Endothelial cell of umbilical vein (primary cell): ENCODE results near the gene PROCR. TPM values are rescaled to one million over a fixed set of nuclear protein-coding genes. Genes with fewer than 3 reads are reported as not detected.

Experiments
- BruUV-seq: library from RNA; stranded (reverse); fragments of 400-500 nt; replicated peaks from 2 replicates; lab custom pipeline; 2021; lab: Mats Ljungman, UMichigan
- CTCF ChIA-PET: fragments of 300-600, 350-600 bp; sonication (Branson Sonifier 250); formaldehyde crosslinking; loops from one replicate; lab custom pipeline; 2021; ENCODE audit warnings: antibody characterized with exemption, inconsistent platforms; lab: Charles Lee
- POLR2A ChIA-PET: fragments of 300-600, 350-600 bp; sonication (Branson Sonifier 250); formaldehyde crosslinking; loops from one replicate; lab custom pipeline; 2021; ENCODE audit warnings: antibody characterized with exemption, inconsistent platforms; lab: Charles Lee
- DNase-seq: peaks from one replicate; pipeline ENCODE4 v3.0.0-alpha.2; 2011; ENCODE audit warnings: low read depth, low spot score
- FAIRE-seq: peaks from 2 replicates; lab custom pipeline; 2011; peaks lifted over from hg19 to GRCh38; lab: Jason Lieb, UNC
- H2AFZ ChIP-seq: 2 replicates; pipeline ENCODE4 v1.6.0; 2012; ENCODE audit warnings: low read depth, low read length, control low read depth, inconsistent platforms
- H3K27ac ChIP-seq: 2 replicates; pipeline ENCODE4 v1.5.1; 2011; ENCODE audit warnings: low read depth, mild to moderate bottlenecking, control low read depth, low read length, moderate library complexity; ENCODE audit not compliant: insufficient read depth
- H3K27me3 ChIP-seq, 2 experiments: 2 replicates each; pipeline versions ENCODE4 v1.6.0 to v1.6.1; 2011; ENCODE audit warnings: low read length in 2 of 2, mixed read lengths in 1 of 2; ENCODE audit not compliant: control insufficient read depth in 2 of 2, insufficient read depth in 2 of 2
- H3K36me3 ChIP-seq, 2 experiments: 2 replicates in 1 of 2; 3 replicates in 1 of 2; pipeline ENCODE4 v1.5.1; 2011; ENCODE audit warnings: low read length in 2 of 2, mild to moderate bottlenecking in 1 of 2, moderate library complexity in 1 of 2; ENCODE audit not compliant: control insufficient read depth in 2 of 2, insufficient read depth in 2 of 2; ENCODE audit errors: extremely low read depth in 1 of 2
- H3K4me1 ChIP-seq: 3 replicates; pipeline ENCODE4 v1.5.1; 2011; ENCODE audit warnings: mild to moderate bottlenecking, low read length; ENCODE audit not compliant: control insufficient read depth, insufficient read depth; ENCODE audit errors: extremely low read depth
- H3K4me2 ChIP-seq: 2 replicates; pipeline ENCODE4 v1.6.1; 2011; ENCODE audit warnings: low read length, control low read depth, mixed read lengths; ENCODE audit not compliant: insufficient read depth
- H3K4me3 ChIP-seq, 3 experiments: fragments of 200-600 bp in 1 of 3; sonication (generic), shearing (Covaris generic) in 1 of 3; replicated peaks in 1 of 3; 2 replicates each; pipeline ENCODE4 v1.5.1; 2011 to 2016; ENCODE audit warnings: control low read depth in 3 of 3, low read length in 3 of 3, mild to moderate bottlenecking in 2 of 3, inconsistent platforms in 1 of 3, low read depth in 1 of 3, moderate library complexity in 1 of 3; ENCODE audit not compliant: insufficient read depth in 1 of 3
- H3K79me2 ChIP-seq: 2 replicates; pipeline ENCODE4 v1.6.0; 2012; ENCODE audit warnings: low read length, inconsistent platforms; ENCODE audit not compliant: control insufficient read depth, insufficient read depth
- H3K9ac ChIP-seq: replicated peaks from 2 replicates; pipeline ENCODE3; 2011; ENCODE audit warnings: low read length, control low read depth; ENCODE audit not compliant: insufficient read depth; ENCODE audit errors: extremely low read depth
- H3K9me1 ChIP-seq: replicated peaks from 3 replicates; pipeline ENCODE4 v1.6.0; 2011; ENCODE audit warnings: mild to moderate bottlenecking, low read length; ENCODE audit not compliant: control insufficient read depth, insufficient read depth; ENCODE audit errors: extremely low read depth
- H3K9me3 ChIP-seq: replicated peaks from 2 replicates; pipeline ENCODE4 v1.5.1; 2012; ENCODE audit warnings: low read length, inconsistent platforms; ENCODE audit not compliant: control insufficient read depth, insufficient read depth
- H4K20me1 ChIP-seq: replicated peaks from 2 replicates; pipeline ENCODE3; 2011; ENCODE audit warnings: mild to moderate bottlenecking, low read length; ENCODE audit not compliant: control insufficient read depth, insufficient read depth; ENCODE audit errors: extremely low read depth
- FOS ChIP-seq: IDR thresholded peaks from 2 replicates; pipeline ENCODE4 v1.6.1; 2011; ENCODE audit warnings: mild to moderate bottlenecking, low read length, moderate library complexity, borderline replicate concordance; ENCODE audit not compliant: insufficient read depth
- GATA2 ChIP-seq: IDR thresholded peaks from 2 replicates; pipeline ENCODE4 v1.7.0; 2011; ENCODE audit warnings: low read depth, mild to moderate bottlenecking, moderate library complexity, mixed read lengths, low read length; ENCODE audit not compliant: insufficient read length, insufficient read depth
- JUN ChIP-seq: IDR thresholded peaks from 2 replicates; pipeline ENCODE4 v1.6.1; 2011; ENCODE audit warnings: borderline replicate concordance, low read depth; ENCODE audit not compliant: insufficient read length, insufficient read depth
- MYC ChIP-seq: IDR thresholded peaks from one replicate; pipeline ENCODE4 v1.6.1; 2011; ENCODE audit warnings: mild to moderate bottlenecking, low read depth, low read length
- POLR2A ChIP-seq: IDR thresholded peaks from 2 replicates; pipeline ENCODE4 v1.6.1; 2012; ENCODE audit warnings: low read depth, mild to moderate bottlenecking, control low read depth, low read length
- POLR2AphosphoS5 ChIP-seq: IDR thresholded peaks from 2 replicates; pipeline ENCODE4 v1.6.1; 2012; ENCODE audit warnings: low read depth, mild to moderate bottlenecking, control low read depth, low read length, moderate library complexity; ENCODE audit not compliant: insufficient read depth
- dilution Hi-C: fragments of 300-500 bp; cut with MboI; formaldehyde crosslinking; loops from one replicate; pipeline ENCODE4 v1.15.0; 2019; ENCODE audit warnings: low sequenced_read_pairs; ENCODE audit not compliant: extremely low pct_ligation_motif_present
- intact Hi-C: fragments of 100-400 bp; cut with micrococcal nuclease; formaldehyde crosslinking; loops from one replicate; pipeline ENCODE4 v1.10.0; 2022
- polyA plus RNA-seq, 4 experiments: library from polyadenylated mRNA; depleted of rRNA in 3 of 4; stranded (reverse) in 3 of 4; unstranded in 1 of 4; fragments of >200 nt; gene quantifications; 2 replicates each; pipeline versions ENCODE4 v1.2.1 to v1.2.3, GENCODE V29; 2011 to 2012; ENCODE audit warnings: missing spikeins in 1 of 4
- total RNA-seq: library from RNA; stranded (reverse); gene quantifications from 2 replicates; pipeline ENCODE4 v1.2.3, GENCODE V29; 2021
- TF ChIP-seq, protein P1 (sequence below): IDR thresholded peaks from 2 replicates; pipeline ENCODE4 v1.6.1; 2011; ENCODE audit not compliant: insufficient read depth, insufficient read length

PROCR gene
- total and polyA plus RNA-seq, 2 donors (not counting 3 experiments of a cell fraction or from before 2014, with no cell fraction given), result 251 to 376 TPM

DNA sequence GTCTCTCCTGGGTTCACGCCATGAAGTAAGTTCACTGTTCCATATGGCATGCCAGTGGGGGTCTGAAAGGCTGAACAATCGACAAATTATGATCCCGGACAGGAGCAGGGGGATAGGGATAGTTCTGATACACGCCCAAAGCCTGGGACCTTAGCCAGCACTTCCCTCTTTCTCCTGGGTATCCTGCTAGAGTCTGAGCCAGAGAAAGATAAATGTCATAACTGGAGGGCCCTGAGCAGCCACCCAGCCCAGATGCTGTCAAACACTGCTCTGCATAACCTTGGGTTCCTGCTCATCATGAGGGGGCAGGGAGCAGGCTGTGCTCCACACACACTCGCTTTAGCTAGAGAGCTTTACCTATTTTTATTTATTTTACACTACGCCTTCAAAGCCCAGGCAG, 37.0 kb upstream of the PROCR start:
- Histone ChIP-seq H3K4me2 (peak overlapping the region; percentile 51), H3K27ac (peak overlapping the region; percentile 97), H3K9ac (peak overlapping the region; percentile 53), H3K9me1 (no peaks in the 10 kb centered on the region), H3K27me3 (no peaks in the 10 kb centered on the region), H3K4me3 (peak overlapping the region in 1 of 3 experiments; percentile 2), H3K79me2 (no peaks in the 10 kb centered on the region), H3K36me3 (peaks cover 9 to 16% of the 10 kb centered on the region in 2 experiments), H4K20me1 (no peaks in the 10 kb centered on the region), H3K4me1 (peaks cover 39% of the 10 kb centered on the region), H2AFZ (peak overlapping the region; percentile 7), H3K9me3 (no peaks in the 10 kb centered on the region)
- no peak for TF ChIP-seq POLR2AphosphoS5
- TF ChIP-seq GATA2, result no peak
- TF ChIP-seq MYC, result no peak
- DNase-seq (no peak), FAIRE-seq (peak; percentile 85)
- dilution Hi-C loops (no loop called here), intact Hi-C loops (loop anchor here (1.0 to 5.0 kb wide), 3 partner anchors 15 to 263 kb away; partner anchors contain the start of genes GGT7 and PROCR)
- POLR2A ChIA-PET, result no interaction called here
- CTCF ChIA-PET, result interaction anchor here (1.2 to 4.8 kb wide), 4 partner anchors 17 to 39 kb away, joined by 4 to 59 read pairs (median 32); no protein-coding TSS in a partner anchor
- BruUV-seq, result TSS peak; percentile 67

DNA sequence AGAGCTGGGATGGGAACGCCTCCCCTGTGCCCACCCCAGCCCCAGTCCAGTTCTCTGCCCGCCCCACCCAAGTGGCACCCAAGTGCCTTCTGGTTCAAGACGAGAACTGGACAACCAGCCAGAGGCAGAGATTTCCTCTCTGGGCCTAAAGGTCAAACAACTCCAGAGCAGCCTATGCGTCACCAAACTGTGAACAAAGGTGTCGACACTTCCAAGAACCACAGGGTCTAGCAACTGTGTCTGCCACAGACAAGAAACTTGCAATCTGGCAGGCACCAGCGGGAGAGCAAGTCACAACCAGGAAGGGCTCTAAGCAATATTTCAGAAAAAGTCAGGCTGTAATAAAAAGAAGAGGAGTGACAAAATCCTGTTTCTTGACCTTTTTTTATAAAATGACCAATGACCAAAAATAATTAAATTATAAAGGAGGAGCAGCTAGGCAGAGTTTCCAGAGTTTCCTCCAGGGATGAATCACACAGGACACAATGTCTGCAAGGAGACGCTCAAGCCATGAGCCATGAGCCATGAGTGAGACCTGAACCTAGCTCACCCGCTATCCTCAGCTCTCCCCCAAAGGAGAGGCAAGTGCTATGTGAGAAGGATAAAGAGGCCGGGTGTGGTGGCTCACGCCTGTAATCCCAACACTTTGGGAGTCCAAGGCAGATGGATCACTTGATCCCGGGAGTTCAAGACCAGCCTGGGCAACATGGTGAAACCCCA, 35.8 kb upstream of the PROCR start:
- ChIA-PET POLR2A (interaction anchor here (1.0 kb wide), 1 partner anchor 11 kb away, joined by 3 read pairs; the partner anchor contains the start of gene EDEM2), CTCF (interaction anchor here (1.0 to 2.8 kb wide), 8 partner anchors 9 to 133 kb away, joined by 3 to 58 read pairs (median 4); no protein-coding TSS in a partner anchor)
- Histone ChIP-seq H3K79me2 (no peaks in the 10 kb centered on the region), H3K27me3 (no peaks in the 10 kb centered on the region), H3K9ac (peak overlapping the region; percentile 75), H3K9me1 (no peaks in the 10 kb centered on the region), H3K4me3 (no peak overlapping the region), H3K27ac (peak overlapping the region; percentile 97), H3K4me1 (peaks cover 34% of the 10 kb centered on the region), H2AFZ (peak overlapping the region; percentile 50), H3K4me2 (peak overlapping the region; percentile 73), H3K9me3 (no peaks in the 10 kb centered on the region), H3K36me3 (peaks cover 7 to 16% of the 10 kb centered on the region in 2 experiments), H4K20me1 (no peaks in the 10 kb centered on the region)
- FAIRE-seq (peak; percentile 96), DNase-seq (peak; percentile 88)
- TF ChIP-seq JUN (peak; percentile 67), POLR2AphosphoS5 (peak; percentile 58), FOS (peak; percentile 90), POLR2A (peak; percentile 33)
- TF ChIP-seq, protein P1, sequence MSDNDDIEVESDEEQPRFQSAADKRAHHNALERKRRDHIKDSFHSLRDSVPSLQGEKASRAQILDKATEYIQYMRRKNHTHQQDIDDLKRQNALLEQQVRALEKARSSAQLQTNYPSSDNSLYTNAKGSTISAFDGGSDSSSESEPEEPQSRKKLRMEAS, result no peak
- BruUV-seq, result TSS peak; percentile 21
- dilution Hi-C loops, result no loop called here
- intact Hi-C loops, result loop anchor here (1.0 to 5.0 kb wide), 4 partner anchors 16 to 264 kb away; partner anchors contain the start of genes GGT7, PROCR and TRPC4AP
